Nephron progenitor cell (in vitro differentiated cells): ENCODE data around the gene LRRC32.
A peak's percentile ranks its signal among the peaks of the same experiment; 100 is the strongest.

Experiments used
- DNase-seq: peaks from one replicate; pipeline ENCODE4 v3.0.0; 2021
- H3K27ac Mint-ChIP-seq: 2 replicates; pipeline ENCODE4 v1.8.0; 2021; ENCODE audit warnings: mild to moderate bottlenecking, moderate library complexity, mixed read lengths
- H3K27me3 Mint-ChIP-seq: 2 replicates; pipeline ENCODE4 v1.8.0; 2021; ENCODE audit warnings: mild to moderate bottlenecking, low read depth, mixed read lengths; ENCODE audit not compliant: poor library complexity
- H3K36me3 Mint-ChIP-seq: 2 replicates; pipeline ENCODE4 v1.8.0; 2021; ENCODE audit warnings: low read depth, mixed read lengths
- H3K4me1 Mint-ChIP-seq: 2 replicates; pipeline ENCODE4 v1.8.0; 2021; ENCODE audit warnings: mixed read lengths
- H3K4me3 Mint-ChIP-seq: 2 replicates; pipeline ENCODE4 v1.8.0; 2021; ENCODE audit warnings: mild to moderate bottlenecking, moderate library complexity, mixed read lengths
- H3K9me3 Mint-ChIP-seq: 2 replicates; pipeline ENCODE4 v1.8.0; 2021; ENCODE audit warnings: mild to moderate bottlenecking, moderate library complexity, mixed read lengths
- CTCF ChIP-seq: fragments of 200-600 bp; sonication (generic); IDR thresholded peaks from 2 replicates; pipeline ENCODE4 v1.5.0; 2021; ENCODE audit warnings: antibody characterized with exemption

The LRRC32 gene

GRCh38 chr11:76701294-76702040 lies 30.9 kb upstream of the LRRC32 start:
- no peak overlapping the region for H3K27ac Mint-ChIP-seq

GRCh38 chr11:76700177-76701100 lies 29.9 kb upstream of the LRRC32 start:
- DNase-seq: peak; percentile 35
- Mint-ChIP-seq H3K4me1 (peaks cover 34% of the 10 kb centered on the region), H3K27ac (peak overlapping the region; percentile 81), H3K9me3 (peaks cover 8% of the 10 kb centered on the region), H3K36me3 (no peaks in the 10 kb centered on the region), H3K4me3 (peak overlapping the region; percentile 16), H3K27me3 (peaks cover 4% of the 10 kb centered on the region)
- TF ChIP-seq CTCF: no peak

More at GRCh38 chr11:76701294-76702040, 30.9 kb upstream of the LRRC32 start:
- H3K27me3 Mint-ChIP-seq: peaks cover 9% of the 10 kb centered on the region
- H3K4me3 Mint-ChIP-seq: no peak overlapping the region
- no peak for TF ChIP-seq CTCF
- peaks cover 8% of the 10 kb centered on the region for H3K9me3 Mint-ChIP-seq
- DNase-seq: no peak
- no peaks in the 10 kb centered on the region for H3K36me3 Mint-ChIP-seq
- peaks cover 34% of the 10 kb centered on the region for H3K4me1 Mint-ChIP-seq

GRCh38 chr11:76699451-76700091 lies 29.0 kb upstream of the LRRC32 start:
- Mint-ChIP-seq H3K36me3 (no peaks in the 10 kb centered on the region), H3K27me3 (peaks cover 7% of the 10 kb centered on the region), H3K4me3 (no peak overlapping the region), H3K9me3 (peaks cover 2% of the 10 kb centered on the region), H3K27ac (peak overlapping the region; percentile 81), H3K4me1 (peaks cover 34% of the 10 kb centered on the region)
- no peak for TF ChIP-seq CTCF
- no peak for DNase-seq

GRCh38 chr11:76698321-76699043 lies 27.9 kb upstream of the LRRC32 start:
- H3K4me3 Mint-ChIP-seq: no peak overlapping the region
- no peak overlapping the region for H3K27ac Mint-ChIP-seq
- peaks cover 35% of the 10 kb centered on the region for H3K4me1 Mint-ChIP-seq
- DNase-seq: no peak
- H3K36me3 Mint-ChIP-seq: no peaks in the 10 kb centered on the region
- peaks cover 7% of the 10 kb centered on the region for H3K27me3 Mint-ChIP-seq
- peak; percentile 50 for TF ChIP-seq CTCF
- no peaks in the 10 kb centered on the region for H3K9me3 Mint-ChIP-seq

GRCh38 chr11:76696756-76697155 lies 26.2 kb upstream of the LRRC32 start:
- Mint-ChIP-seq H3K36me3 (no peaks in the 10 kb centered on the region), H3K4me1 (peaks cover 42% of the 10 kb centered on the region), H3K4me3 (no peak overlapping the region), H3K27ac (no peak overlapping the region), H3K9me3 (no peaks in the 10 kb centered on the region), H3K27me3 (peaks cover 7% of the 10 kb centered on the region)
- no peak for DNase-seq
- no peak for TF ChIP-seq CTCF
